K562 (cell line): ENCODE measurements around the gene DPAGT1. TPM values are rescaled to one million over a fixed set of nuclear protein-coding genes. Genes with fewer than 3 reads are reported as not detected.

Experiments used
- AFF1 ChIP-seq, 2 experiments: fragments of 450-650 bp; IDR thresholded peaks; 2 replicates each; pipeline ENCODE4 v1.6.1; 2018; ENCODE audit warnings: mild to moderate bottlenecking in 2 of 2, low read depth in 1 of 2; ENCODE audit not compliant: partially characterized antibody in 2 of 2
- CXXC5 ChIP-seq: fragments of 250-450 bp; sonication (Bioruptor Pico); IDR thresholded peaks from 2 replicates; pipeline ENCODE4 v1.8.0; 2022; ENCODE audit warnings: inconsistent platforms, mild to moderate bottlenecking, moderate library complexity
- FOXP4 ChIP-seq: sonication (generic); formaldehyde crosslinking; IDR thresholded peaks from 2 replicates; pipeline ENCODE4 v1.8.0; 2022; ENCODE audit warnings: mild to moderate bottlenecking, missing genetic modification reagents, borderline replicate concordance
- GTF2B ChIP-seq: IDR thresholded peaks from 2 replicates; pipeline ENCODE4 v1.6.1; 2011; ENCODE audit not compliant: insufficient read length; ENCODE audit errors: extremely low read depth
- MXD1 ChIP-seq: fragments of 250-450 bp; sonication (Bioruptor Pico); IDR thresholded peaks from 2 replicates; pipeline ENCODE4 v1.8.0; 2021; ENCODE audit warnings: borderline replicate concordance, mild to moderate bottlenecking, moderate library complexity; ENCODE audit not compliant: poor library complexity, severe bottlenecking
- NFIC ChIP-seq: fragments of 450-650 bp; IDR thresholded peaks from 2 replicates; pipeline ENCODE4 v1.6.1; 2017; ENCODE audit warnings: mild to moderate bottlenecking, inconsistent platforms
- NKRF ChIP-seq: fragments of 450-650 bp; IDR thresholded peaks from 2 replicates; pipeline ENCODE4 v1.6.1; 2016; ENCODE audit warnings: borderline replicate concordance
- NRF1 ChIP-seq, 2 experiments: fragments of 450-650 bp; IDR thresholded peaks in 1 of 2; conservative IDR thresholded peaks in 1 of 2; 2 replicates each; pipeline ENCODE4 v1.6.1; 2014; ENCODE audit warnings: mild to moderate bottlenecking in 2 of 2
- PHB ChIP-seq: fragments of 250-450 bp; sonication (Bioruptor Pico); IDR thresholded peaks from 2 replicates; pipeline ENCODE4 v1.5.0; 2021
- PHF8 ChIP-seq: fragments of 200-600 bp; sonication (generic); IDR thresholded peaks from 2 replicates; pipeline ENCODE4 v1.6.1; 2012; ENCODE audit warnings: mixed run types, mild to moderate bottlenecking, inconsistent platforms, low read length, moderate library complexity, borderline replicate concordance
- POLR3G ChIP-seq: IDR thresholded peaks from 2 replicates; pipeline ENCODE4 v1.6.1; 2011; ENCODE audit not compliant: insufficient read length, insufficient replicate concordance; ENCODE audit errors: extremely low read depth
- RBFOX2 ChIP-seq: fragments of 200-400 bp; formaldehyde crosslinking; IDR thresholded peaks from 2 replicates; pipeline ENCODE4 v1.6.1; 2017; ENCODE audit warnings: low read depth, mild to moderate bottlenecking, low read length, moderate library complexity
- ZFPM2 ChIP-seq: fragments of 250-450 bp; sonication (Bioruptor Pico); IDR thresholded peaks from 2 replicates; pipeline ENCODE4 v1.5.1; 2022; ENCODE audit warnings: mild to moderate bottlenecking
- ZKSCAN1 ChIP-seq: fragments of 150-350 bp; IDR thresholded peaks from 2 replicates; pipeline ENCODE4 v1.6.1; 2016; ENCODE audit warnings: low read depth, low read length
- ZNF165 ChIP-seq: fragments of 250-450 bp; sonication (Bioruptor Pico); IDR thresholded peaks from 2 replicates; pipeline ENCODE4 v1.4.0; 2020; ENCODE audit warnings: borderline replicate concordance
- polyA plus RNA-seq, 8 experiments: library from polyadenylated mRNA; depleted of rRNA in 4 of 8; stranded (reverse) in 5 of 8; unstranded in 3 of 8; fragments of >200 nt; fragmentation: Nextera tagmentation in 2 of 8; fragmentation: Illumina TruSeq in 1 of 8; extraction: Ambion mirVana in 2 of 8; extraction: Trizol in 1 of 8; gene quantifications; 2 replicates each; pipeline versions ENCODE4 v1.2.1 to v1.2.3, GENCODE V29; 2011 to 2014; ENCODE audit warnings: inconsistent platforms in 1 of 8, missing spikeins in 1 of 8
- total RNA-seq, 7 experiments: library from RNA; depleted of rRNA in 6 of 7; stranded (reverse); fragments of >200 nt in 6 of 7; fragmentation: Illumina TruSeq in 2 of 7; extraction: Trizol in 2 of 7; gene quantifications; 2 replicates each; pipeline versions ENCODE4 v1.2.1 to v1.2.3, GENCODE V29; 2011 to 2021; ENCODE audit warnings: low replicate concordance in 1 of 7

DPAGT1 gene
- total and polyA plus RNA-seq, 9 of the 15 experiments (the other 6 are each of a cell fraction or from before 2014, with no cell fraction given): 29.9 to 135 (median 85.0) TPM

GRCh38 chr11:119121008-119121810 is 19.6 kb upstream of the DPAGT1 start, which contains the start of gene HINFP (continued):
- peak; percentile 95 for TF ChIP-seq CXXC5 (CRISPR knock-in tag)
- no peak for TF ChIP-seq POLR3G
- no peak for TF ChIP-seq ZNF165
- TF ChIP-seq AFF1 (IDR thresholded peaks at IDR 0.05; ENCODE audit: low read depth in 1 of 2, partially characterized antibody in 2 of 2): peak in 1 of 2 experiments; percentile 62
- TF ChIP-seq PHF8: peak; percentile 86; the same call in 1 of the 2 replicates
- TF ChIP-seq MXD1 (CRISPR knock-in tag): peak; percentile 39
- TF ChIP-seq NFIC: 0 out of 2 replicates have a peak, but pooled peaks have one; percentile 13
- no peak for TF ChIP-seq ZFPM2 (CRISPR knock-in tag)
- TF ChIP-seq GTF2B: no peak
- peak; percentile 83 for TF ChIP-seq RBFOX2
- 0 out of 2 replicates have a peak, but pooled peaks have one; percentile 85 for TF ChIP-seq FOXP4 (CRISPR knock-in tag)
- peak; percentile 81; the same call in 1 of the 2 replicates for TF ChIP-seq PHB
- TF ChIP-seq NKRF: peak; percentile 73; the same call in 1 of the 2 replicates
- TF ChIP-seq ZKSCAN1: peak; percentile 51; the same call in 1 of the 2 replicates
- TF ChIP-seq NRF1 (conservative IDR thresholded peaks at IDR 0.05 in 1 of 2, IDR thresholded peaks at IDR 0.05 in 1 of 2): peak; percentile 99 to 100
